Gastroesophageal sphincter (tissue), 3 donors: ENCODE data around the gene SERPINA4.

Source experiments
- CTCF ChIP-seq, 4 experiments: fragments of 200-600 bp in 2 of 4; fragments of 450-650 bp in 2 of 4; sonication (generic) in 1 of 4; IDR thresholded peaks; one replicate each; pipeline ENCODE4 v1.5.1; 2017 to 2019; ENCODE audit warnings: antibody characterized with exemption in 4 of 4, mild to moderate bottlenecking in 2 of 4, moderate library complexity in 2 of 4
- POLR2AphosphoS5 ChIP-seq: sonication (generic); formaldehyde crosslinking; IDR thresholded peaks from one replicate; pipeline ENCODE4 v1.6.1; 2017; ENCODE audit warnings: antibody characterized with exemption

GRCh38 chr14:94617366-94617941 is 56.2 kb downstream of the SERPINA4 start:
- no peak for TF ChIP-seq POLR2AphosphoS5
- no peak for TF ChIP-seq CTCF (IDR thresholded peaks at IDR 0.05)
